ENCODE data around the gene HSF2BP.

The HSF2BP gene

DNA sequence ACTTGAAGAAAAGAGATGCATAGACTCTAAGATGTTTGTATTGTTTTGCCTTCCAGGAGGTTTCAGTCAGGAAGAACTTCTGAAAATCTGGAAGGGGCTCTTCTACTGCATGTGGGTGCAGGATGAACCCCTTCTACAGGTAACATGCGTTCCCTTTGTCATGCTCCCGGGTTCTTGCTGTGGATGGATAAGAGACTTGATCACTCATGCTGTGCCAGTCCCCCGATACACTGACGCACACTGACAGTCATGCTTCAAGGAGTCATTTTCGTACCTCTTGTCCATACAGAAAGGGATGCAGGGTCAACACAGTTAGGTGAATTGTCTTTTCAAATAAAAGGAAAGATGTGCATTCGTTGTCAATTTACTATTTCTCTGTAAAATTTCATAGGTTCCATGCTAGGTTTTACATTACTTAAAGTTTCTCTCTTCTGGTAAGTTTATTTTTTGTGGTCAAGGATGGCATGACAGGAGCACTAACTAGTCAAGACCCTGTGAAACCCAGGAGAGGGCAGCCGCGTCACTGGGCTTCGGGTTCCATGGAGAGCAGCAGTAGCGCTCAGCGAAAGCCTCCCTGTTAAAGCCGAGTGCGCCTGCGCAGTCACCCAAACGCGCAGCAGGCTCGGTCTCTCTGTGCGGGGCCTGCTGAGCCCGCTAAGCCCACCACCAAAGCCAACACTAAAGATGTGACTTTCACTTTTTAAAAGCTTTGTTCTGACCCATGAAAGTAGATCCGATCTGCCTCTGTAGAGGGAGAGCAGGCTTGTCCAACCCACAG, 10.7 kb upstream of the HSF2BP start:
- no peaks in the 10 kb centered on the region for H3K27me3 ChIP-seq (replicated peaks)
- H3K36me3 ChIP-seq (replicated peaks) = peaks cover 24% of the 10 kb centered on the region
- DNase-seq = no peak
- TF ChIP-seq, protein P1, sequence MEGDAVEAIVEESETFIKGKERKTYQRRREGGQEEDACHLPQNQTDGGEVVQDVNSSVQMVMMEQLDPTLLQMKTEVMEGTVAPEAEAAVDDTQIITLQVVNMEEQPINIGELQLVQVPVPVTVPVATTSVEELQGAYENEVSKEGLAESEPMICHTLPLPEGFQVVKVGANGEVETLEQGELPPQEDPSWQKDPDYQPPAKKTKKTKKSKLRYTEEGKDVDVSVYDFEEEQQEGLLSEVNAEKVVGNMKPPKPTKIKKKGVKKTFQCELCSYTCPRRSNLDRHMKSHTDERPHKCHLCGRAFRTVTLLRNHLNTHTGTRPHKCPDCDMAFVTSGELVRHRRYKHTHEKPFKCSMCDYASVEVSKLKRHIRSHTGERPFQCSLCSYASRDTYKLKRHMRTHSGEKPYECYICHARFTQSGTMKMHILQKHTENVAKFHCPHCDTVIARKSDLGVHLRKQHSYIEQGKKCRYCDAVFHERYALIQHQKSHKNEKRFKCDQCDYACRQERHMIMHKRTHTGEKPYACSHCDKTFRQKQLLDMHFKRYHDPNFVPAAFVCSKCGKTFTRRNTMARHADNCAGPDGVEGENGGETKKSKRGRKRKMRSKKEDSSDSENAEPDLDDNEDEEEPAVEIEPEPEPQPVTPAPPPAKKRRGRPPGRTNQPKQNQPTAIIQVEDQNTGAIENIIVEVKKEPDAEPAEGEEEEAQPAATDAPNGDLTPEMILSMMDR (IDR thresholded peaks at IDR 0.05; ENCODE audit: low read depth, low read length, missing control alignments) = no peak
- no peak overlapping the region for H3K4me3 ChIP-seq (ENCODE audit: low read depth, low read length)
- no peak overlapping the region for H3K27ac ChIP-seq
- in situ Hi-C loops (cut with HindIII; ENCODE audit: low pct_ligation_motif_present, low sequenced_read_pairs) = no loop called here

DNA sequence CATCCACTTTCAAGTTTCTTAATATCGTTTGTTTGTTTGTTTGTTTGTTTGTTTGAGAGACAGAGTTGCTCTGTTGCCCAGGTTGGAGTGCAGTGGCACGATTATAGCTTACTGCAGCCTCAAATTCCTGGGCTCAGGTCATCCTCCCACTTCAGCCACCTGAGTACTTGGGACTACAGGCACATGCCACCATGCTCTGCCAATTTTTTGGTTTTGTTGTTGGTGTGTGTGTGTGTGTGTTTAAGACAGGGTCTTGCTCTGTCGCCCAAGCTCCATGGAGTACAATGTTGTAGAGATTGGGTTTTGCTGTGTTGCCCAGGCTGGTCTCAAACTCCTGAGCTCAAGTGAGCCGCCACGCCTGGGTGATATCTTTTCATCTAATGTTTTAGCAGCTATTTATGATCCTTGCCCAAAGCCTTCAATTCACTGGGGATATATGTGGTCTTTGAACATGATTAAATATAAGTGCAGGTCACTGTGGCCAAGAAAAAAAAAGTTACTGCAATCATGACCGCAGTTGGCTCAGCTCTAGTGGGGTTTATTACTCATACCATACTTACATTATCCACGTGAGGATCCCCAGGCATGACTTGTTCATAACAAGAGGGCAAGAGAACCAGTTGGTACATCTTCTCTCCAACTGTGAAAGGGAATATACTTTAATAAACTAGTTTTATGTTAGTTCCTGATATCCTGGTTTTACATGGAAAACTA, 8.1 kb upstream of the HSF2BP start:
- H3K4me3 ChIP-seq (ENCODE audit: low read depth, low read length) = no peak overlapping the region
- DNase-seq = peak; percentile 64
- H3K27me3 ChIP-seq (replicated peaks) = no peaks in the 10 kb centered on the region
- TF ChIP-seq, protein P1 (IDR thresholded peaks at IDR 0.05; ENCODE audit: low read depth, low read length, missing control alignments) = no peak
- in situ Hi-C loops (cut with HindIII; ENCODE audit: low pct_ligation_motif_present, low sequenced_read_pairs) = no loop called here
- peak overlapping the region; percentile 32 for H3K27ac ChIP-seq
- peaks cover 19% of the 10 kb centered on the region for H3K36me3 ChIP-seq (replicated peaks)

DNA sequence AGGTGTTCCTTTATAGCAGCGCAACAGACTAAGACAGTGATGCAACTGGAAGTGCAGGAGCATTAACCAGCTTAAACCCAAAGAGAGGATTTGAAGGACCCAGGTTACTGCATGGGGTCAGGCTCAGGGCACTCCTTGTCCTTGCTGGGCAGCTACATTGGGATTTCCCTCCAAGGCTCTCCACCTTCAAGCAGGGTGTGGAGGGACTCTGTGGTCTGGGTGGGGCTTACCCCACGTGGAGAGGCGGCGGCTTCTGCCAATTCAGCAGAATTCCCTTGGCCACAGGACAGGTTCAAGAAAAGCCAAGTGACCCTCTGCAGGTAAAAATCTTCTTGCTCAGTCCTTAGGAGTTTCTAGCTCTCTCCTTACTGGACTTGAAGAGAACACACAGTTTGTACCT, 6.6 kb upstream of the HSF2BP start:
- no peak overlapping the region for H3K4me3 ChIP-seq (ENCODE audit: low read depth, low read length)
- peaks cover 18% of the 10 kb centered on the region for H3K36me3 ChIP-seq (replicated peaks)
- in situ Hi-C loops (cut with HindIII; ENCODE audit: low pct_ligation_motif_present, low sequenced_read_pairs) = no loop called here
- H3K27ac ChIP-seq = no peak overlapping the region
- no peak for DNase-seq
- no peaks in the 10 kb centered on the region for H3K27me3 ChIP-seq (replicated peaks)
- TF ChIP-seq, protein P1 (IDR thresholded peaks at IDR 0.05; ENCODE audit: low read depth, low read length, missing control alignments) = no peak

DNA sequence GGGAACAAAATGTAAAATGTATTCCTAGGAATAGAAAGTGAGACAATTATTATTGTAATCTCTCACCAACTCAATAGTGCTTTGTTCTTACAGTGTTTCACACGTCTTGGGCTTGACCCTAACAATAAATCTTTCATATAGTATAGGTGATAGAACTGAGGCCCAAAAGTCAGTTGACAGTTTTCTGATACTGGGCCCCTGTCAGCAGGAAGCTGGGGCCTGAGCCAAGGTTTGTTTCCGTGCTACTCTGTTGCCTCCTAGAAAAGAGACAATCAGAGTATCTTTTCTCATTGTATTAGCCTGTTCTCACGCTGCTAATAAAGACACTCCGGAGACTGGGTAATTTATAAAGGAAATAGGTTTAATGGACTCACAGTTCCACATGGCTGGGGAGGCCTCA, 5.1 kb upstream of the HSF2BP start:
- in situ Hi-C loops (cut with HindIII; ENCODE audit: low pct_ligation_motif_present, low sequenced_read_pairs) = no loop called here
- no peak overlapping the region for H3K27ac ChIP-seq
- TF ChIP-seq, protein P1 (IDR thresholded peaks at IDR 0.05; ENCODE audit: low read depth, low read length, missing control alignments) = no peak
- peaks cover 13% of the 10 kb centered on the region for H3K36me3 ChIP-seq (replicated peaks)
- H3K27me3 ChIP-seq (replicated peaks) = no peaks in the 10 kb centered on the region
- no peak overlapping the region for H3K4me3 ChIP-seq (ENCODE audit: low read depth, low read length)
- no peak for DNase-seq

DNA sequence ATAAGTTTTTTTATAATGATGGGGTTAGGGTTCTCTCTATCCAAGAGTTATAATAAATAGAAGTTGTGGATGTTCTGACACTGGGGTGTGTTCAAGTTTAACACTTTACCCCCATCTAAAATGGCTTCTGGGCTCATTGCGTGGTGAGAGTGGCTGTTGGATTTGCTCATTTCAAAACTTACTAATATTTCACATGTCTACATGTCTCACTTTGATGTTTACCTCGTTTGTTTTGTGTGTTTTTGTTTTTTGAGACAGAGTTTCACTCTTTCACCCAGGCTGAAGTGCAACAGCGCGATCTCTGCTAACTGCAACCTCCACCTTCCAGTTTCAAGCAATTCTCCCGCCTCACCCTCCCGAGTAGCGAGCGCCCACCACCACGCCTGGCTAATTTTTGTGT, 3.7 kb upstream of the HSF2BP start:
- in situ Hi-C loops (cut with HindIII; ENCODE audit: low pct_ligation_motif_present, low sequenced_read_pairs) = no loop called here
- Histone ChIP-seq H3K27ac (no peak overlapping the region), H3K4me3 (ENCODE audit: low read depth, low read length) (no peak overlapping the region), H3K27me3 (replicated peaks) (no peaks in the 10 kb centered on the region), H3K36me3 (replicated peaks) (peaks cover 13% of the 10 kb centered on the region)
- TF ChIP-seq, protein P1 (IDR thresholded peaks at IDR 0.05; ENCODE audit: low read depth, low read length, missing control alignments) = no peak
- DNase-seq = no peak

Measured in brain microvascular endothelial cell (primary cell).